GM23338 (cell line): ENCODE results near the gene PTPRN2. TPM values are rescaled to one million over a fixed set of nuclear protein-coding genes. Genes with fewer than 3 reads are reported as not detected.

Source experiments
- ATAC-seq: fragments of 200-7000 bp; cut with Tn5 transposase; 3 replicates; pipeline ENCODE4 v1.9.1; 2020
- DNase-seq: peaks from one replicate; pipeline ENCODE4 v3.0.0-alpha.2; 2015; ENCODE audit warnings: low spot score
- H2AFZ ChIP-seq: fragments of 200-600 bp; sonication (generic); 2 replicates; pipeline ENCODE4 v1.8.0; 2016; ENCODE audit warnings: antibody characterized with exemption, mild to moderate bottlenecking, moderate library complexity
- H3F3A ChIP-seq: fragments of 200-600 bp; sonication (generic); replicated peaks from 2 replicates; pipeline ENCODE4 v1.8.0; 2017; ENCODE audit warnings: antibody characterized with exemption, mixed run types, low read depth
- H3K27ac ChIP-seq: fragments of 200-600 bp; sonication (generic); 2 replicates; pipeline ENCODE4 v1.6.1; 2016; ENCODE audit warnings: low read depth
- H3K27me3 ChIP-seq: fragments of 200-600 bp; sonication (generic); 2 replicates; pipeline ENCODE4 v1.8.0; 2016; ENCODE audit warnings: mild to moderate bottlenecking, mixed run types, moderate library complexity; ENCODE audit not compliant: insufficient read depth
- H3K36me3 ChIP-seq: fragments of 200-600 bp; sonication (generic); 2 replicates; pipeline ENCODE4 v1.8.0; 2016; ENCODE audit warnings: mild to moderate bottlenecking; ENCODE audit not compliant: insufficient read depth
- H3K4me1 ChIP-seq: fragments of 200-600 bp; sonication (generic); 2 replicates; pipeline ENCODE4 v1.8.0; 2016; ENCODE audit warnings: mild to moderate bottlenecking, moderate library complexity; ENCODE audit not compliant: insufficient read depth
- H3K4me2 ChIP-seq: fragments of 200-600 bp; sonication (generic); 2 replicates; pipeline ENCODE4 v1.7.1; 2017; ENCODE audit warnings: mixed run types
- H3K4me3 ChIP-seq: fragments of 200-600 bp; sonication (generic); 2 replicates; pipeline ENCODE4 v1.6.1; 2016; ENCODE audit warnings: mixed run types
- H3K79me2 ChIP-seq: fragments of 200-600 bp; sonication (generic); replicated peaks from 2 replicates; pipeline ENCODE4 v1.8.0; 2017; ENCODE audit warnings: mild to moderate bottlenecking; ENCODE audit not compliant: insufficient read depth
- H3K9me2 ChIP-seq: fragments of 200-600 bp; sonication (generic); 2 replicates; pipeline ENCODE4 v1.8.0; 2017; ENCODE audit not compliant: insufficient read depth
- H4K20me1 ChIP-seq: fragments of 200-600 bp; sonication (generic); replicated peaks from 2 replicates; pipeline ENCODE4 v1.8.0; 2017; ENCODE audit warnings: mild to moderate bottlenecking; ENCODE audit not compliant: insufficient read depth
- H3K27ac Mint-ChIP-seq: 2 replicates; pipeline ENCODE4 v1.8.0; 2020; ENCODE audit warnings: inconsistent platforms, mild to moderate bottlenecking, moderate library complexity, mixed read lengths
- H3K27me3 Mint-ChIP-seq: 3 replicates; pipeline ENCODE4 v1.8.0; 2022; ENCODE audit warnings: low read depth, mild to moderate bottlenecking, moderate library complexity, mixed read lengths, inconsistent platforms; ENCODE audit not compliant: insufficient read depth, poor library complexity
- H3K36me3 Mint-ChIP-seq: 3 replicates; pipeline ENCODE4 v1.8.0; 2021; ENCODE audit warnings: low read depth, mild to moderate bottlenecking, inconsistent platforms, moderate library complexity, mixed read lengths
- H3K4me1 Mint-ChIP-seq: 3 replicates; pipeline ENCODE4 v1.8.0; 2020; ENCODE audit warnings: mild to moderate bottlenecking, inconsistent platforms, mixed read lengths
- H3K4me3 Mint-ChIP-seq: 3 replicates; pipeline ENCODE4 v1.8.0; 2021; ENCODE audit warnings: moderate library complexity, mild to moderate bottlenecking, inconsistent platforms, mixed read lengths
- H3K9me3 Mint-ChIP-seq: 3 replicates; pipeline ENCODE4 v1.8.0; 2020; ENCODE audit warnings: moderate library complexity, mild to moderate bottlenecking, inconsistent platforms, mixed read lengths
- CREB1 ChIP-seq: fragments of 250-450 bp; sonication (Bioruptor Pico); IDR thresholded peaks from 2 replicates; pipeline ENCODE4 v1.5.0; 2020; ENCODE audit warnings: low read depth, mild to moderate bottlenecking, moderate library complexity
- EZH2 ChIP-seq: fragments of 200-600 bp; sonication (generic); IDR thresholded peaks from one replicate; pipeline ENCODE4 v1.8.0; 2017; ENCODE audit warnings: antibody characterized with exemption, mild to moderate bottlenecking, low read depth; ENCODE audit not compliant: unreplicated experiment
- EZH2phosphoT487 ChIP-seq: fragments of 200-600 bp; sonication (generic); IDR thresholded peaks from one replicate; pipeline ENCODE4 v1.8.1; 2018; ENCODE audit warnings: antibody characterized with exemption; ENCODE audit not compliant: unreplicated experiment
- POLR2AphosphoS5 ChIP-seq: IDR thresholded peaks from 2 replicates; pipeline ENCODE4 v1.6.1; 2016; ENCODE audit warnings: antibody characterized with exemption, low read depth
- STAT1 ChIP-seq: IDR thresholded peaks from one replicate; pipeline ENCODE4 v1.6.1; 2016; ENCODE audit warnings: antibody characterized with exemption; ENCODE audit not compliant: unreplicated experiment
- ZNF114 ChIP-seq: fragments of 250-450 bp; sonication (Bioruptor Pico); IDR thresholded peaks from 2 replicates; pipeline ENCODE4 v1.5.0; 2020; ENCODE audit warnings: mild to moderate bottlenecking, moderate library complexity
- ZNF462 ChIP-seq: fragments of 250-450 bp; sonication (Bioruptor Pico); IDR thresholded peaks from 2 replicates; pipeline ENCODE4 v1.5.0; 2020; ENCODE audit warnings: mild to moderate bottlenecking, moderate library complexity
- polyA plus RNA-seq: library from polyadenylated mRNA; unstranded; fragments of >200 nt; fragmentation: Nextera tagmentation; extraction: Ambion mirVana; gene quantifications from 2 replicates; pipeline ENCODE4 v1.2.1, GENCODE V29; 2016
- total RNA-seq: library from RNA; depleted of rRNA; stranded (reverse); fragments of >200 nt; shearing (Covaris generic); gene quantifications from 2 replicates; pipeline ENCODE4 v1.2.3, GENCODE V29; 2014

Gene PTPRN2
- total and polyA plus RNA-seq, 2 experiments from 2014 or later: 0.87 to 4.0 TPM

DNA sequence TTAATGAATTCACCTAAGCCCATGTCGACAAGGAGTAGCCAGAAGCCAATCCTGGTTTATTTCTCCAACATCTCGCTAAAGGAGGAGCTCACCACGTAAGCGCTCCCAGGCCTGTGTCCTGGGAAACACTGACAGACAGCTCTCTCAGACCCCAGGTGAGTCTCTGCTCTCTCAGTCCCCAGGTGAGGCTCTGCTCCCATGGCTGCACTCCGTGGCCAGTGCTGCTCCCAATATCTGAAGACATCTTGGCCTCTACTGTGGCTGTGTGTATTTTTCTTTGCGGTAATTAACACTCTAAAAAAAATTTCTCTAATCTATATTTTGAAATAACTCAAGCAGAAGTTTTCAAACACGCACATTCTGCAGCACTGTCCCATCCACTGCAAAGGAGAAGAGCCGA, 564.5 kb downstream of the PTPRN2 start (continued):
- no peak for TF ChIP-seq ZNF462 (CRISPR knock-in tag)
- no peak for TF ChIP-seq EZH2phosphoT487
- no peak for TF ChIP-seq CREB1

- no peak for TF ChIP-seq ZNF114 (CRISPR knock-in tag)
- TF ChIP-seq STAT1: no peak
- no peak for TF ChIP-seq EZH2phosphoT487
- no peak for TF ChIP-seq POLR2AphosphoS5
- TF ChIP-seq EZH2: no peak
Observed at GRCh38 chr7:158022601-158023000, 565.0 kb downstream of the PTPRN2 start.

More at GRCh38 chr7:158022601-158023000, 565.0 kb downstream of the PTPRN2 start:
- H3K4me3 ChIP-seq: no peak overlapping the region
- no peak for DNase-seq
- no peak overlapping the region for H3K27ac ChIP-seq
- no peaks in the 10 kb centered on the region for H4K20me1 ChIP-seq
- no peak overlapping the region for H3K4me2 ChIP-seq
- Mint-ChIP-seq H3K4me1 (no peaks in the 10 kb centered on the region), H3K4me3 (no peak overlapping the region), H3K27me3 (peaks cover 16% of the 10 kb centered on the region), H3K36me3 (peaks cover 55% of the 10 kb centered on the region), H3K27ac (no peak overlapping the region), H3K9me3 (peaks cover 51% of the 10 kb centered on the region)
- H3K79me2 ChIP-seq: no peaks in the 10 kb centered on the region
- no peaks in the 10 kb centered on the region for H3K27me3 ChIP-seq
- no peak for ATAC-seq
- H2AFZ ChIP-seq: no peak overlapping the region
- H3F3A ChIP-seq: no peaks in the 10 kb centered on the region
- H3K9me2 ChIP-seq: no peaks in the 10 kb centered on the region
- no peaks in the 10 kb centered on the region for H3K4me1 ChIP-seq
- H3K36me3 ChIP-seq: no peaks in the 10 kb centered on the region; the same call in 1 of the 2 replicates
